GM12891 (cell line): ENCODE data around the gene MAB21L2. TPM values are rescaled to one million over a fixed set of nuclear protein-coding genes. Genes with fewer than 3 reads are reported as not detected.
"Not testable (repeated sequence)": the region's sequence is repeated elsewhere in the genome, so short reads cannot be mapped to it uniquely, and the experiment has no call there.

Source experiments
- DNase-seq: peaks from one replicate; pipeline ENCODE4 v3.0.0; 2011; ENCODE audit warnings: low spot score; ENCODE audit not compliant: insufficient read length
- FAIRE-seq: peaks from 2 replicates; lab custom pipeline; 2011; peaks lifted over from hg19 to GRCh38; lab: Jason Lieb, UNC
- PAX5 ChIP-seq: IDR thresholded peaks from 2 replicates; pipeline ENCODE4 v1.6.1; 2011; ENCODE audit warnings: low read length, moderate library complexity, mild to moderate bottlenecking; ENCODE audit not compliant: insufficient read depth, severe bottlenecking
- POLR2A ChIP-seq: IDR thresholded peaks from 2 replicates; pipeline ENCODE4 v1.6.1; 2011; ENCODE audit warnings: low read depth, low read length, control low read depth
- POLR2AphosphoS5 ChIP-seq: IDR thresholded peaks from 2 replicates; pipeline ENCODE4 v1.6.1; 2011; ENCODE audit warnings: low read depth, low read length, control low read depth
- POU2F2 ChIP-seq: IDR thresholded peaks from 2 replicates; pipeline ENCODE4 v1.6.1; 2011; ENCODE audit warnings: low read depth, mild to moderate bottlenecking, control low read depth, low read length, moderate library complexity
- SPI1 ChIP-seq: IDR thresholded peaks from 2 replicates; pipeline ENCODE4 v1.6.1; 2011; ENCODE audit warnings: low read depth, low read length, control low read depth
- TAF1 ChIP-seq: IDR thresholded peaks from 2 replicates; pipeline ENCODE4 v1.6.1; 2011; ENCODE audit warnings: low read depth, low read length, control low read depth
- polyA plus RNA-seq: library from polyadenylated mRNA; unstranded; fragments of >200 nt; gene quantifications from one replicate; pipeline ENCODE4 v1.2.1, GENCODE V29; 2012; ENCODE audit warnings: low read depth, missing spikeins, inconsistent platforms; ENCODE audit not compliant: missing spikeins

Gene MAB21L2
- polyA plus RNA-seq, result 0.08 TPM

GRCh38 chr4:150582146-150582872 lies at the start of gene MAB21L2:
TSS of gene MAB21L2 (plus strand) at chr4:150582151. CDS start at chr4:150583030, 879 bp downstream.
- FAIRE-seq, result no peak

GRCh38 chr4:150533673-150534072 lies 48.3 kb upstream of the MAB21L2 start:
- DNase-seq (no peak), FAIRE-seq (no peak)
- TF ChIP-seq POLR2AphosphoS5, result no peak
- TF ChIP-seq POU2F2, result no peak
- TF ChIP-seq POLR2A, result no peak
- no peak for TF ChIP-seq PAX5
- no peak for TF ChIP-seq TAF1
- TF ChIP-seq SPI1, result no peak

More at GRCh38 chr4:150582146-150582872, at the start of gene MAB21L2:
- no peak for DNase-seq
- no peak for TF ChIP-seq POLR2A
- no peak for TF ChIP-seq SPI1
- no peak for TF ChIP-seq POLR2AphosphoS5
- no peak for TF ChIP-seq PAX5
- no peak for TF ChIP-seq TAF1
- TF ChIP-seq POU2F2, result no peak

DNA sequence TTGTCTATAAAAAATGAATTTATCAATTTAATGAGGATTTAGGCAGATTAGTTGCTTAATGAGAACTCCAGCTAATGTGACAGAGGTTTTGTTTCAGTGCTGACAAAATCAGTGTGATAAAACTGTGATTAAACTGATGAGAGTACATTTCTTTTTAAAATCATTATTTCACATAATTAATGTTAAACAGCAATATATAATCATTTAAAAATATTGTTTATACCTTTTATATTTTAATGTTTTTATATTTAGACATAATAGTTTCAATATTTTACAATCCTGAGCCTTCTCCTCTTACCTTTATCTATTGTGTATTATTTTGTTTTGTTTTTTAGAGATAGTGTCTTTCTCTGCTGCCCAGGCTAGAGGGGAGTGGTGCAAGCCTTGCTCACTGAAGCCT lies 47.1 kb upstream of the MAB21L2 start:
- DNase-seq (no peak), FAIRE-seq (no peak)
- TF ChIP-seq SPI1 (no peak), POU2F2 (no peak), POLR2AphosphoS5 (no peak), TAF1 (no peak), PAX5 (no peak), POLR2A (no peak)

- not testable (repeated sequence) for FAIRE-seq, DNase-seq
These were observed 44.0 kb upstream of the MAB21L2 start for GRCh38 chr4:150537911-150538310.

GRCh38 chr4:150540536-150540935 lies 41.4 kb upstream of the MAB21L2 start:
- TF ChIP-seq PAX5 (no peak), POU2F2 (no peak), POLR2A (no peak), TAF1 (no peak), SPI1 (no peak), POLR2AphosphoS5 (no peak)
- no peak for FAIRE-seq
- DNase-seq, result no peak

GRCh38 chr4:150540959-150541360 lies 41.0 kb upstream of the MAB21L2 start:
- FAIRE-seq (no peak), DNase-seq (no peak)
- TF ChIP-seq SPI1, result no peak
- no peak for TF ChIP-seq PAX5

DNA sequence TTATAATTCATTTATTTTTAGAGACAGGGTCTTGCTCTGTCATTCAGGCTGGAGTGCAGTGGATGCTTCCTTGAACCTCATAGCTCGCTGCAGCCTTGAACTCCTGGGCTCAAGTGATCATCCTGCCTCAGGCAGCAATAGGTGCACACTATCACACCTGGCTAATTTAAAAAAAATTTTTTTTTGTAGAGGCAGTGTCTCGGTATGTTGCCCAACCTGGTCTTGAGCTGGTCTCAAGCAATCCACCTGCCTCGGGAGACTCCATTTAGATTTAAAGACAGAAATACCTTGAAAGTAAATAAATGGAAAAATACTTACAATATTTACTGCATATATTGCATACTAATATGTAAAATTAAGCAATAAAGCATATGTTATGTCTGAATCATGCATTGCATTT lies 40.3 kb upstream of the MAB21L2 start:
- no peak for FAIRE-seq
- TF ChIP-seq POLR2AphosphoS5 (no peak), POLR2A (no peak)
- DNase-seq, result no peak

DNA sequence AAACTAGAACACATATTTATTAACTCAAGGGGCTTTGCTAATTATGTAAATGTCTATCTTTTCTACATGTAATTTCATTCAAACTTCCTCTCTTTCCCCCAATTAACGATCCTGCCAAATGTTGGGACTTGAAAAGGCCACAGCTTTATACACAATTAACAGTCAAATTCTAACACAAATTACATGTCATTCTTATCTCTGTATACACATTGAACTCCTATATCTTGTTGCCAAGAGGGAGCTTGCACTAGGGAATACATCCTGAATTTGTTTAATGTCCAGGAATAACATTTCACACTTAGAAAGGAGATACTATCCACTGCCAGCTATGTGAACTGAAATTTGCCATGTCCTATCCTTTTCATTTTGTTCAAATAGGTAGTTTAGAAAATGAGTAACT lies 38.9 kb upstream of the MAB21L2 start:
- DNase-seq (no peak), FAIRE-seq (no peak)
- TF ChIP-seq PAX5 (no peak), POU2F2 (no peak), POLR2A (no peak), TAF1 (no peak), SPI1 (no peak), POLR2AphosphoS5 (no peak)

DNA sequence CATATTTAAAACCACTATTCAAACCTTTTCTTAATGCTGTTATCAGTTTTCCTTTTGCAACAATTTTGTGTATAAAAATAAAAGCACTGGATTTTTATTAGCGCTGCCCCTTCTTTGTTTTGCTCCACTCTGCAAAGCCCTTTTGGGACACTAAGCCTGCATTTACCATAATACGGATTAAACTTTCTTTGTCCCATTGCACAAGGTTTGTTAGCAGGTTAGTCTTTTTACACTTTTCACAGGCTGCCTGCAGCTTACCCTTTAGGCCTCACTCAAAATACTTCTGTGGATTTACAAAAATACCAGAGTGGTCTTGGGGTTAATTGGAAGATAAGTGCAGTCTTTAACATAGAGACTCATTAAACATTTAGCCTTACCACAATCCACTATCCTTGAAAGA lies 35.7 kb upstream of the MAB21L2 start:
- TF ChIP-seq POLR2AphosphoS5 (no peak), SPI1 (no peak), TAF1 (no peak), POLR2A (no peak), PAX5 (no peak), POU2F2 (no peak)
- FAIRE-seq (peak; percentile 47), DNase-seq (no peak)

GRCh38 chr4:150547154-150547838 lies 34.7 kb upstream of the MAB21L2 start:
- FAIRE-seq (no peak), DNase-seq (no peak)
- TF ChIP-seq PAX5 (no peak), SPI1 (no peak), POU2F2 (no peak), TAF1 (no peak), POLR2AphosphoS5 (no peak), POLR2A (no peak)

GRCh38 chr4:150557811-150558210 lies 24.1 kb upstream of the MAB21L2 start:
- FAIRE-seq, DNase-seq: not testable (repeated sequence)
